Activated CD4-positive, alpha-beta T cell treated with anti-CD3 and anti-CD28 coated beads for 24 hours (primary cell): ENCODE results near the gene AGPS.
"Not testable (repeated sequence)": the region's sequence is repeated elsewhere in the genome, so short reads cannot be mapped to it uniquely, and the experiment has no call there.

Experiments
- DNase-seq, 2 donors: peaks; one replicate each; pipeline ENCODE4 v3.0.0-alpha.2; 2020; ENCODE audit warnings: low read depth in 2 of 2

The AGPS gene

GRCh38 chr2:177385151-177385550 lies 7.4 kb upstream of the AGPS start:
- no peak for DNase-seq

DNA sequence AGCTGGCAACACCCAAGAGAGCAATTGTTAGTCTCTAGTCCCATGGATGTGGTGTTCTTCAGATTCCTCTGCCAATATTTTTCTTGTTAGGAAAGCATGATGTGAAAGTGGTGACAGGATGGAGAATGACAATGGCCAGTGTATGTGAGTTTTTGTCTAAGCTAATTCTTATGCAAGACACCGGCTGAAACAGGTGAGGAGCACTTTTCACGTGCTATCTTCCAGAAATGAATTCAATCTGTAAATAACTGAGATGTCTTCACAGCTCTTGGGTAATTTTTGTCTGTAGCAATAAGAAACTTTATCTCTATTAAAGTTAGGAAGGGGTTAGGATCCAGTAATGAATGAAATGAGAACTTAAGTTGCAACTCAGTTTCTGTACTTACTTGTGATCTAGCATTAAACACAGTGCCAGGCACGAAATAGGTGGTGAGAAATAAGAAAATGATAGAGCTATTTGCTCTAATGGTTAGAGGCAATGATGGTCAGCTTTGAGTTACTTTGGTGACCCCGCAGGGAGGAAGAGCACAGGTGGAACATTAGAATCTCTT lies 676 bp upstream of the AGPS start:
- DNase-seq, result no peak

GRCh38 chr2:177393203-177393755 lies 706 bp downstream of the AGPS start:
- DNase-seq, result no peak

DNA sequence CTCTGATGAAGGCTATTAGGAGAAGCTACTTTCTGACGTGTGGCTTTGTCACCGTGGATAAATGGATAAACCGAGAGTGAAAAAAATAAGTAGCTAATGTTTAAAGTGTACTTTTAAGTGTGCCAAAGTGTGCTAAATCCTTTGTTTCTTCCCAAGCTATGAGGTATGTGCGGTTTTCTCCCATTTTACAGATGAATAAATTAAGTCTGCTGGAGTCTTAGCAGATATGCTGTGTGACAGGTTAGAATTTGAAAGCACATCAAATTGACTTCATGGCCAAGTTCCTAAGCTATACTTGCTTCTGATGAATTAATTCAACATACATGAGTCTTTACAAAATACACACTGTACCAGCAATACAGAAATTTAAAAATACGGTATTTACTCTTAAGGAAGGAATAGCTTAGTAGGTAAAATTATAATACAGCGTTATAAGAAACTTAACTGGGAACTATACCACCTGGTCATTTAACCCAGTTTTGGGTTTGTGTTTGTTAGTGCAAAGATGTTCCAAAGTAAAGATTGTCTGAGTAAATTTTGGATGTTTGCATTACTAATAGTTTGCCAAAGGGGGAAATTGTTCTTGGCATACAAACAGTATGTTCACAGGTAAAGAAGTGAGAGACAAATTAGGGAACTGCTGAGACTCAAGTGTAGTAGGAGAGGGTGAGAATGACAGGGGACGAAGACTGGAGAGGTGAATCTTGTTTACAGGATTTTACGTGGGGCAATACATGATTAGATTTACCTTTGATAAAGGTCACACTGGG lies 1.4 kb downstream of the AGPS start:
- DNase-seq, result no peak

DNA sequence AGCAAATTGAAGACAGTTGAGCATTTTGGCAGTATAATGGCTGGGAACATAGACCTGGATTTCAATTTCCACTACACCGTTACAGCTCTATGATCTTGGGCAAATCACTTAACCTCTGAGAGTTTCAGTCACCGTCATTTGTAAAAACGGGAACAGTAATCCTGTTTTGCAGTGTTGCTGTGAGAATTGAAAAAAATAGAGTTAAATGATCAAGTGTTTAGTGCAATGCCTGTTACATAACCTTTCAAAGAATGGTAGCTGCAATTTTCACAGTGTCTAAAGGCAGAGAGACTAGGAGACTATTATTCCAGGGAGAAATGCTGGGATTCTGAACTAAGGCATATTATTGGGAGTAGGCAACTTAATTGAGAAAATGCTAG lies 2.0 kb downstream of the AGPS start:
- DNase-seq, result no peak

DNA sequence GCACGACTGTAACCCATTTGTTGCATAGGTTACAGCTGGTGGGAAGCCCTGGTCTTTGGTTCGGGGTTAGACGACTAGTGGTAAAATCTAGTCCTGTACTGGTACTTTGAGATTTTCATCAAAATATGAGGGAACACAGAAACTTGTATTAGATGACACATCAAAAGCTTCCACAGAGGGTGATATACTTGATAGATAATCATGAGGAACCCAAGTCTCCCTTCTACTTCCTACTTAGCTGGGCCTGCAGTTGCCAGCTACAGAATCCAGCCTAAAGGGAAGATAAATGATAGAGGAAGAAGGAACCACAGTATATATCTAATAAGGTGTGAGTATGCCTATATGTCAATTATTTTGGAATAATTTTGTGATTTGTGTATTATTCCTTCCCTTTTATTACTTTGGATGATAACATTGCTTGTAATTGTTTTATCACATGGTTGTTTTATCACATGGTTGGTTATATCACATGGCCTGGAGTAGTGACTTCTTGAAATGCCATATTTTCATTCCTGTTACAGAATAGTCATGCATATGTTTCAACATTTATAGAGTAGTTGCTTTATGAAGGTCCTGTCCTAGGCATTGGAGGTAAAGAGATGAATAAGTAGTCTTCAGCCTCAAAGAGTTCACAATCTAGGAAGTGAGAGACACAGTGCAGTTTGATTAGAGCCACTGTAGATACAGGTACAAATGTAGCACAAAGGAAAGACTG lies 2.9 kb downstream of the AGPS start:
- DNase-seq, result no peak

DNA sequence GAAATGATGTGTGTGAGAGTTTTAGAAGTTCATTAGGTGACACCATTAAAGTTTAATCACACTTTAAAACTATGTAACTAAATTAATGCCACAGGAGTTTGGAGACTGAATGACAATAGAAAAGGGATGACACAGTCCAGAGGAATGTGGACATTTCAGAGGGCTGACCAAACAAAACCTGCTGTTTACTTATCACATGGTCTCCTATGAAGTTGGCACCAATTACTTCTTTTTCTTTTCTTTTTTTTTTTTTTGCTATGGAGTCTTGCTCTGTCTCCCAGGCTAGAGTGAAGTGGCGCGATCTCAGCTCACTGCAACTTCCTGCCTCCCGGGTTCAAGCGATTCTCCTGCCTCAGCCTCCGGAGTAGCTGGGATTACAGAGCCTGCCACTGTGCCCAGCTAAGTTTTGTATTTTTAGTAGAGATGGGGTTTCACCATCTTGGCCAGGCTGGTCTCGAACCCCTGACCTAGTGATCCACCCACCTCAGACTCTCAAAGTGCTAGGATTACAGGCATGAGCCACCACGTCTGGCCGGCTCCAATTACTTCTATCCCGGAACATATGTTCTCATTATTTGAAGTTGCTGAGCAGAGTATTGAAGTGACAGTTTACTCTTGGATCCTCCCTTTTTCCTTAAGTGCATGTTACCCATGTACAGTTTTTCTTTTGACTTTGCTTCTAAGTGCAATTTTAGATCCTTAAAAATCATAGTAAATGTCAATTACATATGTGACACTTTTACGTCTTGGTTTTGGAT lies 4.3 kb downstream of the AGPS start:
- DNase-seq, result no peak

- no peak for DNase-seq
Observed at GRCh38 chr2:177397481-177398289, 5.1 kb downstream of the AGPS start.

GRCh38 chr2:177398290-177398683 lies 5.7 kb downstream of the AGPS start:
- DNase-seq, result no peak

GRCh38 chr2:177398791-177399190 lies 6.2 kb downstream of the AGPS start:
- no peak for DNase-seq

DNA sequence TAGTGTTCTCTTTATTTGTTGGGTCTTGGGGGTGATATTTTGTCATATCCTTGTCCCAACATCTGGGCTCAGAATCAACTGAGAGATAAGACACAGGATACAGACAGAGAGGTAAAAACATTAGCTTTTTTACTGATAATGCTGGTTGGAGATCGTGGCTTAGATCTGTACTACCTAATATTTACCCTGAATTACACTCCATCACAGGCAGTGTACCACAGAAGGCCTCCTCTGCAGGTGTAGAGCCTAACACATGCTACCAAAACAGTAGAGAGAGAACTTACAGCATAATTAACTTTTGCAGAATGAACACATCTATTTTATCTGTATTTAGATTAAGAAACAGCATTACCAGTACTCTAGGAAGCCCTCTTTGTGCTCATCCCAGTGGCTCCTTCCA lies 6.8 kb downstream of the AGPS start:
- DNase-seq, result no peak

DNA sequence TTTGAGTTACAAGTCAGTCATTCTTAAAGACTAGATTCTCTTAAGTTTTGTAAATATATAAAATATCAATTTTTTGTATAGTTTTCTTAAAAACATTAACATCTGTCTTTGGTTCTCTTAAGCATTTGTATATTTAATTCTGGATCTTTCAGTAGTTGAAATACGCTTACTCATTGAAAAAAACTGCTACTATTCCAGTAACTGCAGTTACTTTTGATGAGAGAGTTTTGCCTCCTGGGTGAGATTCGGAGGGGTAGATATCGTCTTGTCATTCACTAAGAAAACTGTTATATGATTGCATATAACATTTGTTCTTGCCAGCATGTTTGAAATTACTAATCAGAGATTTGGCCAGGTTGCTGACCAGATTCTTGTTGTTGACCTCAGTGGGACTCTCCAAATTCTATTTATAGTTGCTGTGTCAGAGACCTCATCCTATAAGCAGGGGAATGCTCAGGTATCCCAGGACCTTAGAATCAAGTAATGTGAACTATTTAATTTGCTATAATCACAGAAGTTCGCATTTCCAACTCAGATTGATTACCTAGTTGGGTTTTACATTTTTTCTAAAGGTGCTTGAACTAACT lies 7.9 kb downstream of the AGPS start:
- DNase-seq, result no peak

DNA sequence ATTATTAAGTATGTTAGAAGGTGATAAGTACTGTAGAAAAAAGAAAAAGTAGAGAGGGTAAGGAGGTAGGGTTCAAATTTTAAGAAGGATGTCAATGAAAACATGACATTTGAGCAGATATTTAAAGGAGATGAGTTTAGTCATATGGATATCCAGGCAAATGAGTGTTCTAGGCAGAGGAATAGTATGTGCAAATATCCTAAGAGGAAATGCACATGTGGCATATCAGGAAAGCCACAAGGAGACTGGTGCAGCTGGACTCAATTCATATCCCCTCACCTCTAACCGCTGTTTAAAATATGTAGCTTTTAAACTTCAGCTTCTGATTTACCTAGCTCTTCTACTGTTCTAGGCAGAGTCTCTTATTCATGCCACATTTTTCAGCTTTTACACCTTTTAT lies 9.5 kb downstream of the AGPS start:
- DNase-seq, result no peak

GRCh38 chr2:177403838-177404237 lies 11.3 kb downstream of the AGPS start:
- DNase-seq, result no peak

GRCh38 chr2:177404243-177404642 lies 11.7 kb downstream of the AGPS start:
- DNase-seq, result no peak

GRCh38 chr2:177405029-177405692 lies 12.6 kb downstream of the AGPS start:
- DNase-seq, result no peak

DNA sequence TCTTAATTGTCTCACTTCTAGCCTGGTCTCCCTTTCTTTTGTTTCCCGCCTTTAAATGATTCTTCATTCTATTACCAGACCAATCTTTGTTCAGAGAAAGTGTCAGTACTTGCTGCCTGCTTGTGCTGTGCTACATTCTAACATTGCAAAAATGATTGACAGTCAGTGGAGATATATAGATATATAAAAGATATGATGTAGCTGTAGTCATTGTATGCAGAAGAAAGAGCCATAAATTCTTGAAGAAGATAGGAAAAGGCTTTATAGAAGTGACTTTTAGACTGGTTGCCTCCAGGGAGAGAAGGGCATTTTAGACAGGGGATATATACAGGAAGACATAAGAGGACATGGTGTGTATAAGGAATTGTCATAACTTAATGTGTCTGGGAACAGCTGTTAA lies 13.6 kb downstream of the AGPS start:
- DNase-seq, result no peak

GRCh38 chr2:177407031-177407430 lies 14.5 kb downstream of the AGPS start:
- DNase-seq, result no peak

- not testable (repeated sequence) for DNase-seq
Observed at GRCh38 chr2:177410629-177411028, 18.1 kb downstream of the AGPS start.

DNA sequence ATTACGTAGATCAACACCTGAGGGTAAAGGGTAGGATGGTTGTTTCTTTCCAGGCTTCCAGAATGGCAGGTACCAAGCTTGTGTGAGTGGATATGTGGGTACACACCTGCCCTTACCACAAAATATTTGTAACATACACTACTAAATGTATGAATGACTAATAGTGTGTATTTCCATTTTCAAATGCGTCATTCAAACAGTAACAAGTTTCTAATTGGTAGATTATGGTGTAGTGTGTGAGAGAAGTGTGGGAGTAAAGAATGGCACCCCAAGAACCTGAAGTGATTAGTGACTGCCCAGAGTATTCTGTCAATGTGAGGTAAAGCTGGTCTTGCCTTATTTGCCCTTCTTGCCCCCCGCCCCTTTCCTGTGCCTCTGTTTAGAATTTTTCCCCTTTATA lies 21.1 kb downstream of the AGPS start:
- DNase-seq, result no peak
